Fibroblast of skin of back (primary cell): ENCODE measurements around the gene IQCB1. TPM values are rescaled to one million over a fixed set of nuclear protein-coding genes. Genes with fewer than 3 reads are reported as not detected.
A peak's percentile ranks its signal among the peaks of the same experiment; 100 is the strongest.
"Not testable (repeated sequence)": the region's sequence is repeated elsewhere in the genome, so short reads cannot be mapped to it uniquely, and the experiment has no call there.

Experiments
- DNase-seq: peaks from one replicate; pipeline ENCODE4 v3.0.0-alpha.2; 2013
- polyA plus RNA-seq, 2 experiments: library from polyadenylated mRNA; unstranded; fragments of 120-200 nt; gene quantifications; one replicate each; pipeline ENCODE4 v1.2.1, GENCODE V29; 2013; ENCODE audit not compliant: insufficient read length in 2 of 2

The IQCB1 gene
- 11.1 TPM for polyA plus RNA-seq (2013, experiment 1 of 2; ENCODE audit: insufficient read length)
- 9.3 TPM for polyA plus RNA-seq (2013, experiment 2 of 2; ENCODE audit: insufficient read length)

GRCh38 chr3:121834671-121835464 lies at the start of gene IQCB1, which contains the start of gene EAF2:
IQCB1 (minus strand) TSS chr3:121835060; CDS start chr3:121828960, 6,100 bp downstream.
EAF2 (plus strand) TSS chr3:121835209; CDS start chr3:121835286, 77 bp downstream.
- DNase-seq, result peak; percentile 93

- peak; percentile 5 for DNase-seq
Measured at GRCh38 chr3:121883507-121883906, 48.6 kb upstream of the IQCB1 start.

GRCh38 chr3:121878411-121878810 lies 43.6 kb upstream of the IQCB1 start:
- DNase-seq, result no peak

GRCh38 chr3:121871430-121871829 lies 36.6 kb upstream of the IQCB1 start:
- no peak for DNase-seq

- DNase-seq, result no peak
Measured at GRCh38 chr3:121870717-121871116, 35.9 kb upstream of the IQCB1 start.

GRCh38 chr3:121869736-121870135 lies 34.9 kb upstream of the IQCB1 start:
- no peak for DNase-seq

GRCh38 chr3:121863801-121864200 lies 28.9 kb upstream of the IQCB1 start:
- no peak for DNase-seq

- DNase-seq, result not testable (repeated sequence)
Measured at GRCh38 chr3:121863247-121863646, 28.4 kb upstream of the IQCB1 start.

GRCh38 chr3:121857778-121858177 lies 22.9 kb upstream of the IQCB1 start:
- not testable (repeated sequence) for DNase-seq

GRCh38 chr3:121855555-121855954 lies 20.7 kb upstream of the IQCB1 start:
- no peak for DNase-seq

GRCh38 chr3:121852256-121852655 lies 17.4 kb upstream of the IQCB1 start:
- no peak for DNase-seq

GRCh38 chr3:121844892-121845291 lies 10.0 kb upstream of the IQCB1 start:
- no peak for DNase-seq

GRCh38 chr3:121839962-121840361 lies 5.1 kb upstream of the IQCB1 start:
- DNase-seq, result no peak

GRCh38 chr3:121836481-121836880 lies 1.6 kb upstream of the IQCB1 start:
- no peak for DNase-seq

GRCh38 chr3:121836064-121836463 lies 1.2 kb upstream of the IQCB1 start:
- DNase-seq, result no peak

- peak; percentile 3 for DNase-seq
Measured at GRCh38 chr3:121835465-121835801, 573 bp upstream of the IQCB1 start.

- no peak for DNase-seq
Measured at GRCh38 chr3:121834157-121834670, 646 bp downstream of the IQCB1 start.

- no peak for DNase-seq
Measured at GRCh38 chr3:121822973-121823372, 11.9 kb downstream of the IQCB1 start.

GRCh38 chr3:121821421-121822199 lies 13.2 kb downstream of the IQCB1 start:
- DNase-seq, result no peak

- DNase-seq, result no peak
Measured at GRCh38 chr3:121819236-121819635, 15.6 kb downstream of the IQCB1 start.

- no peak for DNase-seq
Measured at GRCh38 chr3:121818578-121818977, 16.3 kb downstream of the IQCB1 start.

GRCh38 chr3:121817753-121818152 lies 17.1 kb downstream of the IQCB1 start:
- DNase-seq, result no peak

- DNase-seq, result no peak
Measured at GRCh38 chr3:121809249-121809648, 25.6 kb downstream of the IQCB1 start.
